CD1c-positive myeloid dendritic cell (primary cell): ENCODE data around the gene SLC43A1.

Source experiments
- DNase-seq: peaks from one replicate; pipeline ENCODE4 v3.0.0-alpha.2; 2016; ENCODE audit errors: extremely low spot score

Gene SLC43A1

DNA sequence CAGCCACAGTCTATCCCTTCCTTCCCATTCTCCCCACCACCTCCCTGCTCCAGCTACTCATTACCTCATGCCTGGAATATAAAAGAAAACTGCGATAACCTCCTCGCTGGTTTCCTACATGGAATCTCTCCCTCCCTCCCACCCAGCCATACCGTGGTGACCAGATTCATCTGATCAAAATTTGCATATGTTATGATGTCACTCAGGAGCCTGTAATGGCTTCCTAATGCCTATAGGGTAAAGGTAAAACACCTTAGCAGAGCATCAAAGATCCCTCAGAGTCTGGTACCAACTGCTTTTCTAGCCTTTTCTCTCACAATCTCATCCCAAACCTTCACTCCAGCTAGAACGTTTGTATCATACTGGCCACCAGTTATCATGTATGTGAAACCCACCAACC, 35.6 kb downstream of the SLC43A1 start:
- no peak for DNase-seq

DNA sequence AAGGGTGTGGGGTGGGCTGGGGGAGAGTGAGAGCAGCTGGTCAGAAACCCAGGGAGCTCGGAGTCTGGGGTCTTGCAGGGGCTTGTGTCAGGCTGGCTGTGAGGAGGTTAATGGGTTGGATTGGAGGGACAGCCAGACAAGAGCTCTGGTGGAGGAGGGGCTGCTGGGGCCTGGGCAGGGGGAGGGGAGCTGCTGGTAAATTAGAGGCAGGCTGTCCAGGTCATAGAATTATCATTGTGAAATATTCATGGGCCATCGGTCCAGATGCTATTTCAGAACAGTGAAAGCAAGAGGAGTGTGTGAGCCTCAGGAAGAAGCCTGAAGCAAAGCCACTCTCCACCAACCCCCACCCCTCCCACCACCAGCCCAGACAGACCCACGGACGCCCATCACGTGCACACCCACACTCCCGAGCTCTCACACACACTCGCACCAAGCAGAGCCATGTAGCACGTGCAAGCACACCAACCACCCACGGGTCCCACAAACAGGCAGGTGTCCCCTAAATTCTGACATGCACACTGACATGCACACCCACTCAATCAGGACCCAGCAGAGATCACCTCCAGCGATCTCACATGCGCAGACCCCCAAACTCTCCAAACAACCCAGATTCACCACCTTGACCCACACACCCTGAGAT, 36.4 kb downstream of the SLC43A1 start:
- no peak for DNase-seq

DNA sequence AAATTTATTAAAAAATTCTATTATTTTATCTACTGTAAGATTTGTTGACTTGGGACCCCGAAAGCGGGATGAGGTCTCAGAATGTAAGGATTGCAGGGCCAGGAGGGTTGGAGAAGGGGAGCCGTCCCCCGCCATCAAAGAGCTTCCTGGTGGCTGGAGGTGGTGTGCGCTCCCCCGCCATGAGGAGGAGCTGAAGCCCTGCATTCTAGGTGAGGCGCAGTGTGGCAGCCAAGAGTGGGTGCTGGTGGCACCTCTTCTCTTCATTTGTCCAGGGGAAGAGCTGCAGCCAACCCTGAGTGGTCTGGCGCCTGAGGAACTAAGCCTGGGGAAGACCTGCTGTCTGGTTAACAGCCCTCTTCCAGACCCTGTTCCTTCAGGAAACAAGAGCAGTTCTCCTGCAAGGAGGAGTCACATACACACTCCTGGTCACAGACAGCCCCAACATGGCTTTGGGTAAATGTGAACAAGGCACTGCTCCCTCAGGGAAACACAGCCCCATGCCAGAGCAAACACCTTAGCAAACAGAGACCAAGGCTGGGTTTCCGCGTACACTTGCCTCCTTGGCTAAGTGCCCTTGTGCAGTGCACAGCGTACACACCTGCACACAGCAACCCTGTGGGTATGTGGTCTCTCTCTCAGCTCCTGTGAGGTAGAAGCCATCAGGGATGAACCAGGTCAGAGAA, 37.9 kb downstream of the SLC43A1 start:
- no peak for DNase-seq

DNA sequence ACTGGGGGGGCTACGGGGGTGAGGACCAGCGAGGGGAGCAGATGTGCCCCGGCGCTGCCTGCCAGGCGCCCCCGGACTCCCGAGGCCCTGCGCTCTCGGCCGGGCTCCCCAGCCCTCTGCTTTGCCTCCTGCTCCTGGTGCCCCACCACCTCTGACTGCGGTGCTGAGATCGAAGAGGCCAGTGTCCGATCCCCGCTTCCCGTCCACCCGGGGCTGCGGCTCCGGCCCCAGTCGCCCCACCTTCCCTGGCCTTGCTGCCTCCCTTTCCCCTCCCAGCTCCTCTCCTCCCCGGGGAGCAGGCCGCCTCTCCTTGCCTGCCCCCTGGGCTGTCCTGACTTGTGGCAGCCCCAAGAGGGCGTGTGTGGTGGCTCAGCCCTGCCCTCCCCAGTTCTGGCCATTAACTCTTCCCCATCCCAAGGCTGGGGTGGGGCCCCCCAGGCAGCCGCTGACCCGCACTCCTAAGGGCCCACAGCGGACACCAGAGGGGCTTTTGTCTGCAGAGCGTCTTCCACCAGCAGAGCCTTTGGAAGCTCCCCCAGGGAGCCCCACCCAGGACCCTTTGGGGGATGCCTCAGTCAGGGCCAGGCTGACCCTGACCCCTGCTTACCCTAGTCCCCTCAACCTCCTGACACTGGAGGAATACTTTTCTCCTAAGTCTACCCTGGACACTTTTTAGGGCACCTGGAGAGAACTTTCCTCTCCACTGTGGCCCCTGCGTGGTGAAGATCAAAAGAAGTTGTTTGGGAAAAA, 38.6 kb downstream of the SLC43A1 start:
- no peak for DNase-seq

DNA sequence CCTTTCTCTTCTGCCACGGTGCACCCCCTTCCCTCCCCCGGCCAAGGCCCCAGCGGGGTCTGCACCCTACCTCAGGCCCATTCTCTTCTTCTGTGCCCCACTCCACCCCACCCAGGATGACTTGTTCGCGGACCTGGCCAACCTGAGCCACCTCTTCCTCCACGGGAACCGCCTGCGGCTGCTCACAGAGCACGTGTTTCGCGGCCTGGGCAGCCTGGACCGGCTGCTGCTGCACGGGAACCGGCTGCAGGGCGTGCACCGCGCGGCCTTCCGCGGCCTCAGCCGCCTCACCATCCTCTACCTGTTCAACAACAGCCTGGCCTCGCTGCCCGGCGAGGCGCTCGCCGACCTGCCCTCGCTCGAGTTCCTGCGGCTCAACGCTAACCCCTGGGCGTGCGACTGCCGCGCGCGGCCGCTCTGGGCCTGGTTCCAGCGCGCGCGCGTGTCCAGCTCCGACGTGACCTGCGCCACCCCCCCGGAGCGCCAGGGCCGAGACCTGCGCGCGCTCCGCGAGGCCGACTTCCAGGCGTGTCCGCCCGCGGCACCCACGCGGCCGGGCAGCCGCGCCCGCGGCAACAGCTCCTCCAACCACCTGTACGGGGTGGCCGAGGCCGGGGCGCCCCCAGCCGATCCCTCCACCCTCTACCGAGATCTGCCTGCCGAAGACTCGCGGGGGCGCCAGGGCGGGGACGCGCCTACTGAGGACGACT, 39.3 kb downstream of the SLC43A1 start:
- peak; percentile 33 for DNase-seq

DNA sequence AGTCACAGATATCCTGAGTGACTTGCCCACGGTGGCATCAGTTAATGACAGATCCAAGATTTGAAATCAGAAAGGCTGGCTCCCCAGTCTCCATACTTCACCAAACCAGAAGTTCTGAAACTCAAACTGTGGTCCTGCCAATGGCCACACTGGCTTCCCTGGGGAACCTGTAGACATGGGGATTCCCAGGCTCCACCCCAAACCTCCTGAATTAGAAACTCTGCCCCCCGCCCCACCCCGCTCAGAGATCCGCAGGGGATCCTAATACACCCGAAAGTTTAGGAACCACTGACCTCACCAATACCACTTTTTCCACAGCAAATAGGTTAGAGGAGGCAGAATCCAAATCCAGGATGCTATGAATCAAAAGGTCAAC, 39.8 kb downstream of the SLC43A1 start:
- no peak for DNase-seq

DNA sequence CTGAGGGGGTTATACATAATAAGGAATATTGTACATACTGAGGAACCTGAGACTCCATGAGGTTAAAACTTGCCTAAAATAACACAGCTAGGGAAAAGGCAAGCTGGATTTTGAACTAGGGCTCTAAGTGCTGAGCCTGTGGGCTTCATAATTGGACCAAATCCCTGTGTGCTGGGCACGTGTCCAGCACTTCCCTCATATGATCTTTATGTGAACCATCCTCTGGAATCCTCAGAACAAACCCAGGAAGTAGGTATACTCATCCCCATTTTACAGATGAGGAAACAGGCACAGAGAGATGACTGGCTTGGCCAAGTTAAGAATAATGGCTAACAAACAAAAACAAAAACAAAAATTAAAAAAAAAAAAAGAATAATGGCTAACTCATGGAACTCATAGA, 40.3 kb downstream of the SLC43A1 start:
- no peak for DNase-seq

DNA sequence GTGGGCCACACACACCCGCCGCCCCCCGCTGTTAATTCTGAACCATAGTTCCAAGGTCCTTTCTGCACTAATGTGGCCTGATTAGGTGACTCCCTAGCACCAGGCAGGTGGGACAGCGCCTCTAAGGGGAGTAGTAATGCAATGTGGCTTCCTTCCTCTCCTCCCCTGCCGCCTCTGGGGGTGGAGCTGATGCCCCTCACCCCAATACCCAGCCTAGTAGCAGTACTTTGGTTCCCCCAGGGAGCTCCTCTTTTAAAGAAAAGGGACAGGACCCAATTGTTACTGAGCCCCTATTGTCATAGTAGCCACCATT, 40.7 kb downstream of the SLC43A1 start:
- no peak for DNase-seq

DNA sequence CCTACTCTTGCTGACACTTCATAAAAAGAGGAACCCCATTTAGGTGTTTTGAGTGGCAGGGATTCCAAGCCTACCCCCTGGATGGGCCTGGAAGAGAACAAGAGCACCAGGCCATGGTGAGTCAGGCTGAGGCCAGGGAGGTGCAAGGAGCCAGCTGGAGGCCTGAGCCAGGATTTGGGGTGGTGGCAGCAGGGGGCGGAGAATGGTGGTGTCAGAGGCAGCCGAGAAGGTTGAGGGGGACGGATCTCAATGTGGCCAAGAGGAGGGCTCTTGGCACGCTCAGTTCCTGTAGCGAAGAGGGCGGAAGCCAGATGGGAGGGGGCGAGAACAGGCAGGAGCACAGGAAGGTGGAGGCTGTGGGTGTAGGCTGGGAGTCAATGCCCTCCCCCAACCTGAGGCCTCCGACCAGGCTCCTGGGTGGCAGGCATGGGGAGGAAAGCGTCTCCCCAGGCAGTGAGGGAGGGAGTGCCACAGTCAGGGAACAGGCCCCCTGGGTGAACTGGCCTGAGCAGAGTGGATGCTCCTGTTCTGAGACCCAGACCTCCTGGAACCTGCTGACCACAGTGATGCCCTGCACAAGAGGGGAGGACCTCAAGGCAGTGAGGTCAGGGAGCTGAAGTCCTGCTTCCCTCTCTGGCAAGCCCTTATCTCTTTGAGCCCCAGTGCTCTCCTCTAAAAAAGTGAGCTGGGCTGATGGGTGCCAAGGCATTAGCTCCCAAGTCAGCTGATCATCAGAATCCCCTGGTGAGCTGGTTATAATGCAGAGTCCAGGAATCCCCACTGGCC, 41.3 kb downstream of the SLC43A1 start:
- peak; percentile 56 for DNase-seq

DNA sequence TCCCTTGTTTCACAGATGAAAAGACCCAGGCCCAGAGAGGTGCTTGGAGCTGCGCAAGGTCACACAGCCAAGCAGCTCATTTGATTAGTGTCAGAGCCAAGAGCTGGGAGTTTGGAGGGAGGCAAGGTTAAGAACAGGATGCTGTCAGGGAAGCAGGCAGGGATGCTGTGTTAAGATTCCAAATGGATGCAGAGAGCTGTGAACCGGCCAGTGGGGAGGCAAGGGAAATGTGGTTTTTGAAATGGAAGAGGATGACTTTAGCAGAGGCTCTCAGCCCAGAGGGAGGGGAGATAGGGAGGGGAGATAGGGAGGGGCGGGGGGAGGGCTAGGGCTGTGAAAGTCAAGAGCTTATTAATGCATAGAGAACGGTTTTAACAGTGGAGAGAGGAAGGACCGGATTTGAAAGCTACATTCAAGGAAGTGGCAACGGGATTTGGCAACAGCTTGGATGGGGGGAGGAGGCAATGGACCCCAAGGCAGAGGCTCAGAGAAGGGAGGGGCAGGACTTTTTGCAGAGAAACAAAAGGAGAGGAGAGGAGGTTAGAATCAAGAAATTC, 42.1 kb downstream of the SLC43A1 start:
- DNase-seq: no peak

DNA sequence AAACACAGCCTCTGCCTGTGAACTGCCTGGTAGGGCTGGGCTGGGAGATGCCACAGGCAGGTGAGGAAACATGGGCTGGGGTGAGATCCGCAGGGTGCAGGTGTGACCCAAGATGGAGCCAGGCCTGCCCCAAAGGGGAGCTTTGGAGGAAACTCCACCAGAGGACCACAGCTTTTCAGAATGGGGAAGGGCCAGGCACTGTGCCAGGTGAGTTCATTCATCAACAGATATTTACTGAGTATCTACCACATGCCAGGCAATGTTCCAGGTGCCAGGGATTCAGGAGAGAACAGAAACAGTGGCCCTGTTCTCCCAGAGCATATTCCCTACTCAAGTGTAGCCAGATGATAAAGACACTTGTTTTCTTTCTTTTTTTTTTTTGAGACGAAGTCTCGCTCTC, 44.0 kb downstream of the SLC43A1 start:
- DNase-seq: no peak

DNA sequence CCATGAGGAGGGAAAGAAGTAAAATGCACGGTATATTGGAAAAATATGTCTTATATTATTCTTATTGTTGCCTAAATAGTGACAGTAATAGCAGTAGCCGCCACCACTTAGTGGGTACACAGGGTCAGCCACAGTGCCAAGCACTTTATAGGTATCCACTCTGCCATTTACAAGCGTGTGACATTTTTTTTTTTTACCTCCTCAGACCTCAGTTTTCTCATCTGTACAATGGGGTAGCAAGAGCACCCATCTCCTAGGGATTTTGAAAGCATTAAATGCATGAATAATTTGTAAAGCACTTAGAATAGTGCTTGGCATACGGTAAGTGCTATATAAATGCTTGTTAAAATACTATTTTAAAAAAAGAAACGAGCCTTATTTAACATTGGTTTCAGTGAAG, 46.2 kb downstream of the SLC43A1 start:
- no peak for DNase-seq

DNA sequence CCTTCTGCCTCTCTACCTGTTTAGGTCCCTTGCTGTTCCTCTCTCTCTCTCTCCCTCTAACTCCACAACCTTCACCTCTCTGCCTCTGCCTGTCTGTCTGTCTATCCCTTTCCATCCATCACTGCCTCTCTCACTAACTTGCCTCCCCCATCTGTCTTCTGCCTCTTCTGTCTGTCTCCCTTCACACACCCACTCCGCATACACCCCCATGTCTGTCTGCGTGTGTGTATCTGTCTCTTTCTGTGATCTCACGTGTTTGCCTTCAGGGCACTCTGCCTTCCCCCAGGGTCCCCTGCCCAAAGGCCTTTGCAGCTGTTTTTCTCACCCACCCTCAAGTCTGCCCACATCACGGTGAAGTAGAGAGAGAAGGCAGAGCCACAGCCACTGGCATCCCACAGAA, 47.2 kb downstream of the SLC43A1 start:
- DNase-seq: no peak

DNA sequence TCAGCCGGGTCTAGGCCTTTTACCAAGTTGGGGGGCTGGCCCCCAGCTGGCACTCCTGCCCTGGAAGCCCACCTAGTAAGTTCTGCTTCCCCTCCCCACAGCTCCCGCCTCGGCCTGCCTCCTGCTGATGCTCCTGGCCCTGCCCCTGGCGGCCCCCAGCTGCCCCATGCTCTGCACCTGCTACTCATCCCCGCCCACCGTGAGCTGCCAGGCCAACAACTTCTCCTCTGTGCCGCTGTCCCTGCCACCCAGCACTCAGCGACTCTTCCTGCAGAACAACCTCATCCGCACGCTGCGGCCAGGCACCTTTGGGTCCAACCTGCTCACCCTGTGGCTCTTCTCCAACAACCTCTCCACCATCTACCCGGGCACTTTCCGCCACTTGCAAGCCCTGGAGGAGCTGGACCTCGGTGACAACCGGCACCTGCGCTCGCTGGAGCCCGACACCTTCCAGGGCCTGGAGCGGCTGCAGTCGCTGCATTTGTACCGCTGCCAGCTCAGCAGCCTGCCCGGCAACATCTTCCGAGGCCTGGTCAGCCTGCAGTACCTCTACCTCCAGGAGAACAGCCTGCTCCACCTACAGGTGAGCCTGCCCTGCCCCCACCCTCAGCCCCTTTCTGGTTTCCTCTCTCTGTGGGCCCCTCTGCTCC, 47.9 kb downstream of the SLC43A1 start:
- no peak for DNase-seq

DNA sequence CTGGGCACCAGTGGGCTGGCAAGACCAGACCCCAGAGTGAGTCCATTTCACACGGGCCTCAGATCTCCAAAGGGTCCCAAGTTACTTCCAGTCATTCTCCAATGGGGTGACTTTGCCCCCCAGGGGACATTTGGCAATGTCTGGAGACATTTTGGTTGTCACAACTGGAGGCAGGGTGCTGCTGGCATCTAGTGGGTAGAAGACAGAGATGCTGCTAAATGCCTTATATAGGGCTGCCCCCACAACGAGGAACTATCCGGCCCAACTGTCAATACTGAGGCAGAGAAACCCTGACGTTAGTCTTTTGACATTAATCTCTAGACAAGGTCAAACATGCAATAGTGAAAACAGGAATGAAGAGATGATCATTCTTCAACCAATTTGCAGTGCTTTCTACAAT, 48.8 kb downstream of the SLC43A1 start:
- no peak for DNase-seq

DNA sequence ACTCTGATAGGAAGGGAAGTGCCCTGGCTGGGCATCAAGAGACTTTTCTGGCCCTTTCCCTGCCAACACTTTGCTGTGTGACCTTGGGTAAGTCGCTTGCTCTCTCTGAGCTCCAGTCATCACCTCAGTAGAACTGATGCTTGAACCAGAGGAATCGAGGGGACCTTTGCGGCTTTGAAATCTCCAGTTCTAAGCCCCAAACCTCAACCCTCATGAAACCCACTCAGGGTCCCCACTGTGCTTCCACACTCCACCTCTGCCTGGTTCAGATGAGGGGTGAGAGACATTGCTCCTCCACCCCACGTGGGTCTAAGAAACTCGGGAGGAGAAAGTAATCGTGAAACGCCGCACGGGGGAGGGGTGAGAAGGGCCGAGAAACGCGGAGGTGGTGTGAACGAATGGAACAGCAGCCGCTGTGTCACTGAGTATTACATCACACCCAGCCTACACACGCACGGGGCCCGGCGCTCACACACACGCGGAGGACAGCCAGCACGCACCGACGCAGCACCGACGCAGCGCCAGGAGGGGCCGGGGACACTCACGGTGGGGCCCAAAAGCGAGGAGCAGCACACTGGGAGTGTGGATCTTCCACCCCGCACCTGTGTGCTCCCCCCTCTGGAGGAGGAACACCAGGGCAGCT, 50.8 kb downstream of the SLC43A1 start:
- DNase-seq: peak; percentile 23

DNA sequence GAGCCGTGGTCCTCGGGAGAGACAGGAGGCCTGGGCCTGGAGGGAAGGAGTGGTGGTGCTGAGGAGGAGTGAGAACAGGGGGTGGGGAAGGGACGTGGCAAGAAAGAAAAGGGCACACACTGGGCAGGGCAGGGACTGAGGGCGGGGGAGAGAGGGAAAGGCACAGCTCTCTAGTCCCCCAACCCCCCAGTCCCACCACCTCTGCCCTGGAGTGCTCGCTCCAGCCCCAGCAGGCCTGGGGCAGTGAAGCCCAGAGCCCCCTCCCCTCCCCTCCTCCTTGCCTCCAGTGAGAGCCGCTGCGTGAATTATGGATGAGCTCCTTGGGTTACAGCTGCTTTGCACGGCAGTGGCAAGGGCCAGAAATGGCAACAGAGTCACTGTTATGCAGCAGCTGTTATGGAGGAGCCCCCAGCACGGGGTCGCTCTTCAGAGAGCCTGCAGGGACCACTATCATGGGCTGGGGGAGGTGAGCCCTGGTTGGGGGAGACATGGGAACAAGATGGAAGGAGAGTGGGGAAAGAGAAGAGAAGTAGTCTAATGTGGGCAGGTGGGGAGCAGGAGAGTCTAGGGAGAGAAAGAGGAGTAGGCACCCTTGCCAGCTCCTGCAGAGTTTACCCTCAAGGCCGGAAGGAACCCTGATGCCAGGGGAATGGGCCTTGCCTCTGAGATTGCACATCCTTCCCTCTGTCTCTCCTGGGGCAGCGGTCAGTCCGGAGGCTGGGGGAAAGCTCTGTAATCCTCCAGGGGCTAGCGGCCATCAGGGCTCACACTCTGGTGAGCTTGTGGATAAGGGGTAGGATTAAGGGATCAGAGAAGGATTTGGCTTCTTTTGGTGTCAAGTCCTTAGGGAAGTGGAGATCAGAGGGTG, 51.6 kb downstream of the SLC43A1 start:
- DNase-seq: no peak

DNA sequence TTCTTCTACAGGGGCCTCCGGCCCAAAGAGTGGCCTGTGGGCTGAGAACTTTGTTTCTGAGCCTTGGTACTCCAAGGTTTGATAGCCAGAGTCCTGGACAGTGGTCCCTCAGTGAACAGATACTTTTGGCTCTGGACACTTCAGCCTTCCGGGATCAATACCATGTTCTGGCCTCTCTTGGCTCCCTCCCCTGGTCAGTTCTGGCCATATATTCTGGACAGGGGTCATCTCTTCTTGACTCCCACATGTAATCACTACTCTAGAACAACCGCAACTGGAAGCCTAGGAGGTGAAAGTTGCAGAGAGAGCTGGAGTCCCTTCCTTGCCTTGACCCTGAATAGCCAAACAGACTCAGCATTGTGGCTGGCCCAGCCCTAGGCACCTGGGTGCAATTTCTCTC, 52.9 kb downstream of the SLC43A1 start:
- DNase-seq: no peak

DNA sequence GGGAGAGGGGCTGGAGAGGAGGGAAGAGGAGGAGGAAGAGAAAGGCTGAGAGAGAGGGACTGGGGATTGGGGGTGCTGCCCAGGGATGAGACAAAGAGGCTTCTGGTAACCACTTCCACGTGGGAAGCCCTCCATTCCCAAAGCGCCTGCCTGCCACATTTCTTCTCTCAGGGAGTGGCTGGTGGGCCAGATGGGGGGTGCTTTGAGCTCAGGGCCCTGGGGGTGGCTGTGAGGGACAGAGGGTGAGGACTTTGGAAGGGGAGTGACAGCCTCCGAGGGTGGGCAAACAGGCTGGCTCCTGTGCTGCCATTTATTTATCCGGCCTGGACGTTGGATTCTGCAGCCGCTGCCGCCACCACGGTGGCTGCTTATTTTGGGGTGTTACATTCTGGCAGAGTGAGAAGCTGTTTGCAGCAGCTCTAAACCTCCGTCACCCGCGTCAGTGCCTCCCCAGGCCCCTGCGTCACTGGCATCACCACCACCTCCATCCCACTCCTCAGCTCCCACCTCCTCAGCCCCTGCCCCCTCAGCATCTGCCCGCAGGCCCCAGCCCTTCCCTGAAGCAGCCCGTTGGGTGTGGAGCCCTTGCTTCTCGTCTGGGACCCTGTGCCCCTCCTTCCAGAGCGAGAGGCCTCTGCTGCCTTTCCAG, 53.5 kb downstream of the SLC43A1 start:
- DNase-seq: no peak
